HG02852 (cell line): ENCODE data around the gene SMPD3.
"Not testable (repeated sequence)": the region's sequence is repeated elsewhere in the genome, so short reads cannot be mapped to it uniquely, and the experiment has no call there.

Experiments
- ATAC-seq: cut with Tn5 transposase; IDR thresholded peaks from one replicate; pipeline ENCODE4 v1.9.1; 2021; ENCODE audit warnings: mild to moderate bottlenecking, moderate library complexity; ENCODE audit not compliant: unreplicated experiment

Gene SMPD3

GRCh38 chr16:68448360-68448970 is at the start of gene SMPD3:
Gene SMPD3 (minus strand): TSS chr16:68448508. CDS start chr16:68372181, 76,327 bp downstream.
- ATAC-seq = peak; percentile 94

GRCh38 chr16:68496689-68497088 is 48.4 kb upstream of the SMPD3 start:
- no peak for ATAC-seq

DNA sequence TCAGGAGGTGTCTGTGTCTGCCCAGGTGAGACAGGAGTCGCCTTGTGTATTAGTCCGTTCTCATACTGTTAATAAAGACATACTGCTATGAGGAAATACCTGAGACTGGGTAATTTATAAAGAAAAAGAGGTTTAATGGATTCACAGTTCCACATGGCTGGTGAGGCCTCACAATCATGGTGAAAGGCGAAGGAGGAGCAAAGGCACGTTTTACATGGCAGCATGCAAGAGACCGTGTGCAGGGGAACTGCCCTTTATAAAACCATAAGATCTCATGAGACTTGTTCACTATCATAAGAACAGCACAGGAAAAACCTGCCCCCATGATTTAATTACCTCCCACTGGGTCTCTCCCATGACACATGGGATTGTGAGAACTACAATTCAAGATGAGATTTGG is 46.0 kb upstream of the SMPD3 start:
- ATAC-seq = not testable (repeated sequence)

DNA sequence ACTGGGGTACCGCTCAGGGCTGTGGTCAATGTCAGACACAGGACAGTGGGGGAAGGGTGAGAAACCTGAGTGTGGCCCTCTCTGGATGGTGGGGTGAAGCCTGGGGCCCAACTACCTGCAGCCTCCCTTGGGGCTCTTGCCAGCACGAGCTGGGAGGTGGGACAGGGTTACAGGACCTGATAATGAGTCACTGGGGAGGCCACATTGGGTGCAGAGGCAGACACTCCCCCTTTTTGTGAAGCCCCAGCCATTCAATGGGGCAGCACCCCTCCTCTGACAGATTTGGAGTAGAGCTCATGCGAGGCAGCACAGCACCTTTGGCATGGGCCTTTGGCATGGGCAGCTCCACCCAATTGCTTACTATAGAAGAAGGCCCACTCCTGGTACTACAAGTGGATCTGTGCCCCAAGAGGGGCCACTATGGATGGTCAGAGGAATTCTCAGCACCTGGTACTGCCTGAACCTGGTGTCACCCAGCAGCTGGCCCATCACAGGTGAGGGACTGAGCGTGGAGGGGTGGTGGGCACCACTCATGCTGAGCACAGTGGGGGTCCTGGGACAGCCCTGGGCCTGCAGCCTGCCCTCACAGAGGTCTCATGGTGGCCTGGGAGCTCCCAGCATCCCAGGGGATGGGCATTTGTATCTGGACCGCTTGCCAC is 45.2 kb upstream of the SMPD3 start:
- ATAC-seq = no peak

GRCh38 chr16:68492543-68493411 is 44.5 kb upstream of the SMPD3 start:
- no peak for ATAC-seq

DNA sequence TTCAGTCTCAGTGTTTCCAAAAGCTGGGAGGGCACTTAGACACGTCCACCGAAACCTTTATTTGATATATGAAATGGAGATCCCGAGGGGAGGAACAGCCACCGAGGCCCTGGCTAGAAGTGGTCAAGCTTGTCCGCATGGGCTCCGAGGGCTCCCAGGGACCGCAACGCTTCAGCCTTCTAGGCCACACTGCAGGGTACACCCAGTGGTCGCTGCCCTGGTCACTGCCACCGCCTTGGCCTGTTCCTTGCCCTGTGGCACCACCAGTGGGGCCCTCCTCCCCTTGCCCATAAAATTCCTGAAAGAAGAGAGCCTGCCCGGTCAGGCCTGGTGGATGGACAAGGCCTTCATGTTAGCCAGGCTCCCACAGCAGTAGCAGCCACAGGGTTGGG is 43.8 kb upstream of the SMPD3 start:
- ATAC-seq = no peak

- no peak for ATAC-seq
Observed at GRCh38 chr16:68491576-68491950, 43.3 kb upstream of the SMPD3 start.

GRCh38 chr16:68490829-68491575 is 42.7 kb upstream of the SMPD3 start:
- no peak for ATAC-seq

DNA sequence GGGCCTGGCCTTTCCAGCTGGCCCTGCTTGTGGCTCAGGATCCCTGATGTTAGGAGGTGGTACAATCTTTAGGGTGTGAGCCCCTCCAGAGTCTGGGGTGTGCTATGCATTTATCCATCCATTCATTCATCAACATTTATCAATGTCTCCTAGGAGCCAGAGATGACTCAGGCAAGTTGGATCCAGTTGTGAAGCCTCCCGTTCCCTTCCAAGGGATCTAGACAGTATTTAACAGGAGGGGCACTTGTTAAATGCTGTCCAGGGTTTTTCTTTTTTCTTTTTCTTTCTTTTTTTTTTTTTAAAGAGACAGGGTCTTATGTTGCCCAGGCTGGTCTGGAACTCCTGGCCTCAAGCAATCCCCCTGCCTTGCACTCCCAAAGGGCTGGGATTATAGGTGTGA is 42.0 kb upstream of the SMPD3 start:
- no peak for ATAC-seq

- no peak for ATAC-seq
Observed at GRCh38 chr16:68488554-68488953, 40.2 kb upstream of the SMPD3 start.

- ATAC-seq = no peak
Observed at GRCh38 chr16:68487669-68488068, 39.4 kb upstream of the SMPD3 start.

GRCh38 chr16:68487203-68487514 is 38.9 kb upstream of the SMPD3 start:
- ATAC-seq = no peak

DNA sequence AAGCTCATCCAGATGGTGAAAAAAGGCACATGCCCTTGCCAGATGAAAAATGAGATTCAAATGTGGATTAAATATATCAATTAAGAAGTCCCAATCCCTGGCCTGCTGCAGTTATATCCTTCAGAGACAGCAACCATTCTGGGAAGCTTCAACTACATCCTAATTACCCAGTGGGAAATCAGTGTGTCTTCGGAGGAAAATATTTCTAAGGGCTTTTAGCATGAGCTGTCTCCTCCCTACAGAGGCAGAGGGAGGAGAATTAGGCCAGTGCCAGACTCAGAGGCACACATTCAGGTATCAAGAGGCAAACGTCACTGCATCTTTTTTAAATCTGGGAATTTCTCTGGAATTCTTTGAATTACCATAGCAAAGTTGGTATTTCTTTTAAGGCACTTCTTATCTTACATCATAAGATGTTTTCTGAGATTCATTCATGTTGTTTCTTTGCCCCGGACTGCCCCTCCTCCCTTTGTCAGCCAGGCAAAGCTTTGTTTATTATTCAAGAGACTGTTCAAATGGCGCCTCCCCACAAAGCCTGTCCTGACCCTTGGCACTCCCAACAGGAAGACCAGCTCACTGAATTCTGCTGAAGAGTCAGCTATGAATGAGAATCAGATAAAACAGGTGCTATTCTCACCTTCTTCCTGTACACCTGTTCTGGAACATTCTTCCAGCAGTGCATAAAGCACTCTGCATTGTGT is 38.3 kb upstream of the SMPD3 start:
- ATAC-seq = no peak

GRCh38 chr16:68481636-68482035 is 33.3 kb upstream of the SMPD3 start:
- no peak for ATAC-seq

- no peak for ATAC-seq
Observed at GRCh38 chr16:68480084-68480995, 32.0 kb upstream of the SMPD3 start.

GRCh38 chr16:68479271-68479670 is 31.0 kb upstream of the SMPD3 start:
- no peak for ATAC-seq

DNA sequence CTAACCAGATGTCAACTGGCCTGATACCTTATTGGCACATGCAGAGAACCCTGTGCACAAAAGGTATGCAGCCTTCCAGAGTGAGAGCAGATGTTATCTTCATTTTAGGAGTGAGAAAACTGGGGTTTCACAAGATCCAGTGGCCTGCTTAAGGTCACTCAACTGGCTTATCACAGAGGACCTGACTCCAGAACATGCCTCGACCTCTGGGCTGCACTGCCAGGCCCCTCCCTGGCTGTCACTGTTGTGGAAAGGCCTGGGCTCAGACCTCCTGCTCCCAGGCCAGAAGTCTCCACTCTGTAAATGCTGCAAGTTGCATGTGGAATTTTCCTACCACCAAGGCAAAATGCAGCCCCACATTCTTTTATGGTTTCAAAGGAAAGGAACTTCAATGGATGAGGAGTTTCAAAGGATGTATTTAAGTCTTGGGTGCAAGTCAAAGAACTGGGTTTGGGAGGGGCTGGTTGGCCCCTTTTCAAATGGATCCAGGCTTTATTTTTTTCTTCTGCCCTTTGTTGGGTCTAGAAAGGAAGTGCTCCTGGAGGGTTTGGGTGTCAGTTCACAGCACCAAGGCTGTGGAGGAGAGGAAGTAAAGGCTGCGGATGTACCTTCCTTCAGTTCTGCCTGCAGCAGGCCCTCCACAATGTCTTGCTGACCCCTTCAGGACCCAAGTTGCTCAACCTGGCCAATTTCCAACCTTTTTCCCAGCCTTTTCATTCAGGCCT is 30.4 kb upstream of the SMPD3 start:
- ATAC-seq = no peak

DNA sequence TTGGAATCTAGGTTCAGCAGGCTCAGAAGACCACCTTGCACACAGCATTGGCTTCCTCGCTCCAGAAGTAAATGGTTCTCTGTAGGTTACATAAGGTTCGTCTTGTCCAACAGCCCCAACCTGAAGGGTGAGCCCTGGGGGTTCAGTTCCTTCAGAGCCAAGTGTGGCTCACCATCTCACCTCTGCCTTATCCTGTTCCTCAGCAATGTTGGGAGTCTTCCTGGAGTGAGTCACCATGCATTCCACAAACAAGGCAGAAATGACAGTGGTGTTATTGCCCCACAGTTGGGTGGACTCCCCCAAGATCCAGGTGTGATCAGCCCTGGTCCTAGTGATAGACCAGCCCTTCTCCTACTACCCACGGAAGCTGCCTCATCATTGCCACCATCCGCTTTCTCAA is 26.8 kb upstream of the SMPD3 start:
- ATAC-seq = no peak
